Thymus (tissue), 11 donors: Measurements from ENCODE around the gene RGS10. TPM values are rescaled to one million over a fixed set of nuclear protein-coding genes. Genes with fewer than 3 reads are reported as not detected.

Experiments
- DNase-seq, 9 donors: peaks; one replicate each; pipeline ENCODE4 v3.0.0-alpha.2; 2013; ENCODE audit warnings: low spot score in 9 of 9, low read depth in 6 of 9, missing footprints in 1 of 9
- H3K27ac ChIP-seq, 2 donors: one replicate each; pipeline ENCODE4 v1.5.1; 2013; ENCODE audit warnings: control low read depth in 1 of 2, low read depth in 1 of 2, low read length in 1 of 2, mild to moderate bottlenecking in 1 of 2, moderate library complexity in 1 of 2
- H3K27me3 ChIP-seq, 2 donors: one replicate each; pipeline ENCODE4 v1.5.1; 2013; ENCODE audit warnings: low read length in 1 of 2; ENCODE audit not compliant: control insufficient read depth in 2 of 2, insufficient read depth in 1 of 2
- H3K36me3 ChIP-seq, 2 donors: one replicate each; pipeline ENCODE4 v1.5.1; 2013; ENCODE audit warnings: low read length in 1 of 2, mild to moderate bottlenecking in 1 of 2, moderate library complexity in 1 of 2; ENCODE audit not compliant: control insufficient read depth in 2 of 2, insufficient read depth in 2 of 2
- H3K4me1 ChIP-seq, 2 donors: one replicate each; pipeline ENCODE4 v1.5.1; 2013; ENCODE audit warnings: low read length in 2 of 2; ENCODE audit not compliant: control insufficient read depth in 2 of 2, insufficient read depth in 2 of 2
- H3K4me3 ChIP-seq, 2 donors: one replicate each; pipeline ENCODE4 v1.5.1; 2013; ENCODE audit warnings: low read length in 2 of 2, control low read depth in 1 of 2, mild to moderate bottlenecking in 1 of 2
- H3K9me3 ChIP-seq, 2 donors: one replicate each; pipeline ENCODE4 v1.5.1; 2013; ENCODE audit warnings: low read length in 1 of 2, mild to moderate bottlenecking in 1 of 2; ENCODE audit not compliant: control insufficient read depth in 2 of 2, insufficient read depth in 1 of 2
- WGBS: extraction: QIAGEN DNeasy Blood & Tissue Kit; methylation state at CpG from one replicate; pipeline ENCODE4 v1.1.7; 2013; 5-methylcytosine and 5-hydroxymethylcytosine counted together
- polyA plus RNA-seq: library from polyadenylated mRNA; stranded (reverse); fragments of 200-250 nt; gene quantifications from one replicate; pipeline ENCODE4 v1.2.3, GENCODE V29; 2013
- total RNA-seq: library from RNA; stranded (reverse); fragments of 120-200 nt; gene quantifications from one replicate; pipeline ENCODE4 v1.2.4, GENCODE V29; 2013
- donor health status: healthy.

Gene RGS10
- total and polyA plus RNA-seq, 2 donors: 304 to 372 TPM

GRCh38 chr10:119498889-119499676 is 43.4 kb downstream of the RGS10 start:
- Histone ChIP-seq H3K27me3 (no peaks in the 10 kb centered on the region), H3K27ac (peak overlapping the region; percentile 3 to 28), H3K36me3 (peaks cover 24 to 41% of the 10 kb centered on the region in 2 donors), H3K9me3 (peaks cover 0 to under 1% of the 10 kb centered on the region in 2 donors), H3K4me3 (no peak overlapping the region), H3K4me1 (peaks cover 51 to 81% of the 10 kb centered on the region in 2 donors)
- 92% methylated on average over 11 of the region's 11 CpGs for WGBS
- peak in 1 of 9 donors; percentile 35 for DNase-seq

- H3K9me3 ChIP-seq: no peaks in the 10 kb centered on the region
- H3K36me3 ChIP-seq: peaks cover 18 to 30% of the 10 kb centered on the region in 2 donors
- WGBS: 97% methylated on average over 9 of the region's 9 CpGs
- no peaks in the 10 kb centered on the region for H3K27me3 ChIP-seq
- H3K27ac ChIP-seq: no peak overlapping the region
- no peak for DNase-seq
- peaks cover 39 to 78% of the 10 kb centered on the region in 2 donors for H3K4me1 ChIP-seq
- no peak overlapping the region for H3K4me3 ChIP-seq
Measured at GRCh38 chr10:119497243-119497642, 45.3 kb downstream of the RGS10 start.

- Histone ChIP-seq H3K4me1 (peaks cover 36 to 75% of the 10 kb centered on the region in 2 donors), H3K4me3 (no peak overlapping the region), H3K27ac (no peak overlapping the region), H3K9me3 (no peaks in the 10 kb centered on the region), H3K27me3 (no peaks in the 10 kb centered on the region), H3K36me3 (peaks cover 18 to 30% of the 10 kb centered on the region in 2 donors)
- no peak for DNase-seq
- WGBS: 93% methylated on average over 7 of the region's 7 CpGs
Measured at GRCh38 chr10:119496273-119496672, 46.2 kb downstream of the RGS10 start.

- Histone ChIP-seq H3K9me3 (no peaks in the 10 kb centered on the region), H3K4me3 (no peak overlapping the region), H3K27me3 (no peaks in the 10 kb centered on the region), H3K27ac (no peak overlapping the region), H3K4me1 (peaks cover 29 to 71% of the 10 kb centered on the region in 2 donors), H3K36me3 (peaks cover 18 to 27% of the 10 kb centered on the region in 2 donors)
- no peak for DNase-seq
- WGBS: 96% methylated on average over 3 of the region's 3 CpGs
Measured at GRCh38 chr10:119495545-119495944, 47.0 kb downstream of the RGS10 start.

GRCh38 chr10:119495021-119495505 is 47.5 kb downstream of the RGS10 start:
- Histone ChIP-seq H3K4me1 (peaks cover 25 to 71% of the 10 kb centered on the region in 2 donors), H3K27ac (peak overlapping the region in 1 of 2 donors; percentile 56)
- WGBS: over 99% methylated on average over 5 of the region's 5 CpGs

GRCh38 chr10:119494236-119495020 is 48.1 kb downstream of the RGS10 start:
- Histone ChIP-seq H3K4me3 (no peak overlapping the region), H3K4me1 (peaks cover 28 to 71% of the 10 kb centered on the region in 2 donors), H3K27me3 (no peaks in the 10 kb centered on the region), H3K9me3 (no peaks in the 10 kb centered on the region), H3K36me3 (peaks cover 16 to 19% of the 10 kb centered on the region in 2 donors), H3K27ac (peak overlapping the region; percentile 56 to 68)
- 90% methylated on average over 6 of the region's 6 CpGs for WGBS
- DNase-seq: peak in 1 of 9 donors; percentile 25

More at GRCh38 chr10:119495021-119495505, 47.5 kb downstream of the RGS10 start:
- DNase-seq: no peak
- Histone ChIP-seq H3K9me3 (no peaks in the 10 kb centered on the region), H3K4me3 (no peak overlapping the region), H3K27me3 (no peaks in the 10 kb centered on the region), H3K36me3 (peaks cover 18 to 26% of the 10 kb centered on the region in 2 donors)

GRCh38 chr10:119493155-119493554 is 49.4 kb downstream of the RGS10 start:
- no peaks in the 10 kb centered on the region for H3K27me3 ChIP-seq
- no peak overlapping the region for H3K4me3 ChIP-seq
- no peak overlapping the region for H3K27ac ChIP-seq
- WGBS: 76% methylated on average over 11 of the region's 11 CpGs
- DNase-seq: peak in 1 of 9 donors; percentile 25
- H3K9me3 ChIP-seq: no peaks in the 10 kb centered on the region
- peaks cover 25 to 66% of the 10 kb centered on the region in 2 donors for H3K4me1 ChIP-seq
- H3K36me3 ChIP-seq: peaks cover 4 to 7% of the 10 kb centered on the region in 2 donors

- no peak for DNase-seq
- Histone ChIP-seq H3K4me1 (peaks cover 25 to 59% of the 10 kb centered on the region in 2 donors), H3K27me3 (no peaks in the 10 kb centered on the region), H3K27ac (peak overlapping the region in 1 of 2 donors; percentile 69), H3K9me3 (no peaks in the 10 kb centered on the region), H3K36me3 (peaks cover 0 to under 1% of the 10 kb centered on the region in 2 donors), H3K4me3 (no peak overlapping the region)
- WGBS: 53% methylated on average over 6 of the region's 6 CpGs
Measured at GRCh38 chr10:119491966-119492757, 50.4 kb downstream of the RGS10 start.
